Naive thymus-derived CD4-positive, alpha-beta T cell (primary cell): ENCODE results near the gene KIR3DL2. TPM values are rescaled to one million over a fixed set of nuclear protein-coding genes. Genes with fewer than 3 reads are reported as not detected.
"Not testable (repeated sequence)": the region's sequence is repeated elsewhere in the genome, so short reads cannot be mapped to it uniquely, and the experiment has no call there.

Source experiments
- ATAC-seq: fragments of 150-1000 bp; cut with Tn5 transposase; 2 replicates; pipeline ENCODE4 v1.10.0; 2021; ENCODE audit warnings: mild to moderate bottlenecking, moderate library complexity
- CTCF ChIA-PET: fragments of 350-600 bp; sonication (Branson Sonifier 250); formaldehyde crosslinking; loops from one replicate; lab custom pipeline; 2021; ENCODE audit warnings: antibody characterized with exemption; lab: Charles Lee
- POLR2A ChIA-PET: fragments of 350-600 bp; sonication (Branson Sonifier 250); formaldehyde crosslinking; loops from one replicate; lab custom pipeline; 2021; ENCODE audit warnings: antibody characterized with exemption, inconsistent platforms; lab: Charles Lee
- DNase-seq, 9 donors: peaks; one replicate each; pipeline versions ENCODE4 v3.0.0 to v3.0.0-alpha.2; 2020 to 2022; ENCODE audit warnings: mixed read lengths in 1 of 9
- H3K27ac ChIP-seq: one replicate; pipeline ENCODE4 v1.7.0; 2013; ENCODE audit warnings: mild to moderate bottlenecking, low read depth, low read length, moderate library complexity
- H3K27me3 ChIP-seq, 2 donors: one replicate each; pipeline ENCODE4 v1.7.0; 2013; ENCODE audit warnings: low read length in 2 of 2, mild to moderate bottlenecking in 2 of 2, moderate library complexity in 2 of 2; ENCODE audit not compliant: control insufficient read depth in 2 of 2, insufficient read depth in 2 of 2
- H3K36me3 ChIP-seq, 3 experiments: 1 replicate in 2 of 3; 2 replicates in 1 of 3; pipeline ENCODE4 v1.7.0; 2013; ENCODE audit warnings: low read length in 3 of 3, mild to moderate bottlenecking in 3 of 3, moderate library complexity in 1 of 3; ENCODE audit not compliant: insufficient read depth in 3 of 3, control insufficient read depth in 2 of 3
- H3K4me1 ChIP-seq, 2 donors: one replicate each; pipeline ENCODE4 v1.7.0; 2013; ENCODE audit warnings: low read length in 2 of 2, mild to moderate bottlenecking in 2 of 2, moderate library complexity in 1 of 2; ENCODE audit not compliant: control insufficient read depth in 2 of 2, insufficient read depth in 2 of 2
- H3K4me3 ChIP-seq: 2 replicates; pipeline ENCODE4 v1.7.0; 2013; ENCODE audit warnings: mild to moderate bottlenecking, low read length
- H3K9me3 ChIP-seq, 3 experiments: 1 replicate in 2 of 3; 2 replicates in 1 of 3; pipeline ENCODE4 v1.7.0; 2013; ENCODE audit warnings: low read length in 3 of 3; ENCODE audit not compliant: control insufficient read depth in 2 of 3
- H3K27ac Mint-ChIP-seq, 9 donors: one replicate each; pipeline ENCODE4 v1.8.0; 2020 to 2022; ENCODE audit warnings: mixed read lengths in 9 of 9, mild to moderate bottlenecking in 8 of 9, moderate library complexity in 5 of 9, inconsistent platforms in 2 of 9
- H3K27me3 Mint-ChIP-seq, 5 donors: one replicate each; pipeline ENCODE4 v1.8.0; 2021 to 2022; ENCODE audit warnings: mixed read lengths in 5 of 5, mild to moderate bottlenecking in 1 of 5
- H3K36me3 Mint-ChIP-seq, 5 donors: one replicate each; pipeline ENCODE4 v1.8.0; 2020 to 2022; ENCODE audit warnings: mixed read lengths in 5 of 5, mild to moderate bottlenecking in 3 of 5, inconsistent platforms in 1 of 5
- H3K4me1 Mint-ChIP-seq, 7 donors: one replicate each; pipeline ENCODE4 v1.8.0; 2020 to 2022; ENCODE audit warnings: mixed read lengths in 7 of 7, mild to moderate bottlenecking in 3 of 7, inconsistent platforms in 1 of 7
- H3K4me3 Mint-ChIP-seq, 10 donors: one replicate each; pipeline ENCODE4 v1.8.0; 2020 to 2022; ENCODE audit warnings: mild to moderate bottlenecking in 10 of 10, mixed read lengths in 10 of 10, moderate library complexity in 6 of 10, inconsistent platforms in 2 of 10
- H3K9me3 Mint-ChIP-seq, 11 donors: one replicate each; pipeline ENCODE4 v1.8.0; 2020 to 2022; ENCODE audit warnings: mixed read lengths in 11 of 11, mild to moderate bottlenecking in 4 of 11, inconsistent platforms in 1 of 11, moderate library complexity in 1 of 11
- intact Hi-C, 2 donors: fragments of 100-400 bp; cut with micrococcal nuclease; formaldehyde crosslinking; loops; one replicate each; pipeline ENCODE4 v1.15.1; 2023
- polyA plus RNA-seq, 2 donors: library from polyadenylated mRNA; unstranded; fragments of 300-500 nt; fragmentation: Illumina TruSeq; gene quantifications; one replicate each; pipeline ENCODE4 v1.2.3, GENCODE V29; 2021
- total RNA-seq, 6 experiments: library from RNA in 5 of 6; stranded (reverse) in 5 of 6; gene quantifications; 1 replicate in 5 of 6; 2 replicates in 1 of 6; pipeline ENCODE4 v1.2.3 and lab custom pipeline; 2021 to 2026

Gene KIR3DL2
- total and polyA plus RNA-seq, 7 experiments from 2014 or later = 0.40 to 6.1 (median 1.3) TPM; not detected in 2

- DNase-seq, ATAC-seq, H3K4me1 ChIP-seq, H3K4me1 Mint-ChIP-seq, H3K27me3 ChIP-seq, H3K27ac ChIP-seq, H3K36me3 Mint-ChIP-seq, CTCF ChIA-PET, H3K4me3 ChIP-seq, H3K36me3 ChIP-seq, H3K9me3 ChIP-seq, H3K27ac Mint-ChIP-seq, POLR2A ChIA-PET: not testable (repeated sequence)
- Mint-ChIP-seq H3K27me3 (peaks cover 0 to 29% (median 12%) of the 10 kb centered on the region in 5 donors), H3K4me3 (peak within 1 kb of the TSS in 1 of 10 donors; percentile 40), H3K9me3 (peaks cover 0 to 12% (median 3%) of the 10 kb centered on the region in 11 donors)
- intact Hi-C loops = loop anchor here in 1 of 2 donors (10.0 kb wide), 1 partner anchor 78 kb away; no protein-coding TSS in a partner anchor
Observed at GRCh38 chr19:54832496-54832895, 17.7 kb upstream of the KIR3DL2 start, which contains the start of gene KIR2DS4. TSS of gene KIR2DS4 (plus strand) at chr19:54832676.

GRCh38 chr19:54835126-54835525 is 15.1 kb upstream of the KIR3DL2 start:
- POLR2A ChIA-PET, H3K4me1 Mint-ChIP-seq: not testable (repeated sequence)

GRCh38 chr19:54837522-54837921 is 12.7 kb upstream of the KIR3DL2 start:
- POLR2A ChIA-PET, H3K27me3 ChIP-seq, H3K9me3 ChIP-seq, H3K27me3 Mint-ChIP-seq, H3K36me3 Mint-ChIP-seq, H3K27ac ChIP-seq, H3K4me1 Mint-ChIP-seq, H3K4me3 Mint-ChIP-seq, H3K9me3 Mint-ChIP-seq, DNase-seq, H3K4me3 ChIP-seq, H3K4me1 ChIP-seq, H3K36me3 ChIP-seq, CTCF ChIA-PET, H3K27ac Mint-ChIP-seq: not testable (repeated sequence)
- intact Hi-C loops = loop anchor here in 1 of 2 donors (10.0 kb wide), 1 partner anchor 83 kb away; no protein-coding TSS in a partner anchor
- peak; percentile 45 for ATAC-seq

More at GRCh38 chr19:54835126-54835525, 15.1 kb upstream of the KIR3DL2 start:
- H3K9me3 ChIP-seq, H3K9me3 Mint-ChIP-seq, H3K4me3 Mint-ChIP-seq, H3K27me3 ChIP-seq, CTCF ChIA-PET, H3K4me3 ChIP-seq, H3K36me3 Mint-ChIP-seq, ATAC-seq, H3K36me3 ChIP-seq, H3K27ac Mint-ChIP-seq, H3K27ac ChIP-seq, DNase-seq, H3K4me1 ChIP-seq: not testable (repeated sequence)
- intact Hi-C loops = loop anchor here in 1 of 2 donors (10.0 kb wide), 1 partner anchor 80 kb away; no protein-coding TSS in a partner anchor
- peaks cover 0 to 15% (median 9%) of the 10 kb centered on the region in 5 donors for H3K27me3 Mint-ChIP-seq

GRCh38 chr19:54843171-54843570 is 7.1 kb upstream of the KIR3DL2 start:
- H3K9me3 ChIP-seq, intact Hi-C loops, H3K4me1 ChIP-seq, ATAC-seq, CTCF ChIA-PET, POLR2A ChIA-PET, H3K27me3 ChIP-seq, H3K27ac ChIP-seq, DNase-seq, H3K4me1 Mint-ChIP-seq, H3K36me3 ChIP-seq, H3K4me3 Mint-ChIP-seq, H3K4me3 ChIP-seq, H3K36me3 Mint-ChIP-seq, H3K27ac Mint-ChIP-seq: not testable (repeated sequence)
- Mint-ChIP-seq H3K27me3 (peaks cover 0 to 32% (median 17%) of the 10 kb centered on the region in 5 donors), H3K9me3 (peaks cover 0 to 29% (median 9%) of the 10 kb centered on the region in 11 donors)

GRCh38 chr19:54850930-54851329 is 687 bp downstream of the KIR3DL2 start:
- H3K27ac Mint-ChIP-seq = peak overlapping the region in 1 of 9 donors; percentile 5
- Histone ChIP-seq H3K9me3 (no peaks in the 10 kb centered on the region), H3K27ac (no peak overlapping the region), H3K4me3 (no peak overlapping the region), H3K36me3 (no peaks in the 10 kb centered on the region), H3K27me3 (no peaks in the 10 kb centered on the region), H3K4me1 (no peaks in the 10 kb centered on the region)
- ChIA-PET CTCF (no interaction called here), POLR2A (no interaction called here)
- no peak overlapping the region for H3K4me3 Mint-ChIP-seq
- ATAC-seq (no peak), DNase-seq (no peak)
- H3K9me3 Mint-ChIP-seq = peaks cover 0 to 19% (median 9%) of the 10 kb centered on the region in 11 donors
- peaks cover 0 to 56% (median 24%) of the 10 kb centered on the region in 5 donors for H3K27me3 Mint-ChIP-seq
- intact Hi-C loops = no loop called here
- peaks cover 0 to 9% (median 0%) of the 10 kb centered on the region in 7 donors for H3K4me1 Mint-ChIP-seq
- peaks cover 0 to 4% (median 0%) of the 10 kb centered on the region in 5 donors for H3K36me3 Mint-ChIP-seq

GRCh38 chr19:54851353-54851752 is 1.1 kb downstream of the KIR3DL2 start:
- H3K36me3 ChIP-seq = no peaks in the 10 kb centered on the region
- no peak overlapping the region for H3K4me3 ChIP-seq
- Mint-ChIP-seq H3K9me3 (peaks cover 0 to 17% (median 8%) of the 10 kb centered on the region in 11 donors), H3K4me3 (no peak overlapping the region), H3K27me3 (peaks cover 0 to 56% (median 23%) of the 10 kb centered on the region in 5 donors), H3K27ac (no peak overlapping the region), H3K36me3 (peaks cover 0 to 4% (median 0%) of the 10 kb centered on the region in 5 donors), H3K4me1 (peaks cover 0 to 9% (median 0%) of the 10 kb centered on the region in 7 donors)
- H3K27ac ChIP-seq = no peak overlapping the region
- intact Hi-C loops = no loop called here
- no peaks in the 10 kb centered on the region for H3K27me3 ChIP-seq
- no peaks in the 10 kb centered on the region for H3K4me1 ChIP-seq
- ATAC-seq = peak; percentile 48
- H3K9me3 ChIP-seq = no peaks in the 10 kb centered on the region
- ChIA-PET POLR2A (no interaction called here), CTCF (no interaction called here)
- no peak for DNase-seq

GRCh38 chr19:54855241-54855640 is 5.0 kb downstream of the KIR3DL2 start:
- H3K4me3 ChIP-seq, POLR2A ChIA-PET, H3K36me3 Mint-ChIP-seq, H3K9me3 ChIP-seq, ATAC-seq, H3K27me3 ChIP-seq, H3K4me1 ChIP-seq, H3K36me3 ChIP-seq, H3K27ac ChIP-seq, H3K4me3 Mint-ChIP-seq, CTCF ChIA-PET, intact Hi-C loops, DNase-seq, H3K4me1 Mint-ChIP-seq: not testable (repeated sequence)
- peaks cover 0 to 16% (median 2%) of the 10 kb centered on the region in 11 donors for H3K9me3 Mint-ChIP-seq
- H3K27ac Mint-ChIP-seq = peak overlapping the region in 1 of 9 donors; percentile 2
- H3K27me3 Mint-ChIP-seq = peaks cover 3 to 44% (median 15%) of the 10 kb centered on the region in 5 donors
